H1 (cell line): Measurements from ENCODE around the gene CKS1B. TPM values are rescaled to one million over a fixed set of nuclear protein-coding genes. Genes with fewer than 3 reads are reported as not detected.

Experiments used
- TBP ChIP-seq: IDR thresholded peaks from 2 replicates; pipeline ENCODE4 v1.6.1; 2011; ENCODE audit warnings: low read depth, low read length, improper control_type of control experiment
- polyA plus RNA-seq, 7 experiments: library from polyadenylated mRNA; depleted of rRNA in 3 of 7; stranded (reverse) in 5 of 7; unstranded in 2 of 7; fragments of >200 nt in 5 of 7; fragments of 200-250 nt in 2 of 7; gene quantifications; 1 replicate in 5 of 7; 2 replicates in 1 of 7; 4 replicates in 1 of 7; pipeline versions ENCODE4 v1.2.1 to v1.2.3, GENCODE V29; 2011 to 2013; ENCODE audit warnings: missing spikeins in 2 of 7, mixed read lengths in 2 of 7
- total RNA-seq: library from RNA; stranded (reverse); fragmentation: NEBNext Ultra II Directional; extraction: Animal tissue kit (Norgen Biotek cat#: 25700); gene quantifications from 2 replicates; pipeline ENCODE4 v1.2.1, GENCODE V29; 2021
- TF ChIP-seq, protein P1 (sequence below): IDR thresholded peaks from 2 replicates; pipeline ENCODE4 v1.6.1; 2012; ENCODE audit warnings: low read length, inconsistent platforms

The CKS1B gene
- total and polyA plus RNA-seq, 2 of the 8 experiments (the other 6 are each of a cell fraction or from before 2014, with no cell fraction given), result 294 to 1,025 TPM

DNA sequence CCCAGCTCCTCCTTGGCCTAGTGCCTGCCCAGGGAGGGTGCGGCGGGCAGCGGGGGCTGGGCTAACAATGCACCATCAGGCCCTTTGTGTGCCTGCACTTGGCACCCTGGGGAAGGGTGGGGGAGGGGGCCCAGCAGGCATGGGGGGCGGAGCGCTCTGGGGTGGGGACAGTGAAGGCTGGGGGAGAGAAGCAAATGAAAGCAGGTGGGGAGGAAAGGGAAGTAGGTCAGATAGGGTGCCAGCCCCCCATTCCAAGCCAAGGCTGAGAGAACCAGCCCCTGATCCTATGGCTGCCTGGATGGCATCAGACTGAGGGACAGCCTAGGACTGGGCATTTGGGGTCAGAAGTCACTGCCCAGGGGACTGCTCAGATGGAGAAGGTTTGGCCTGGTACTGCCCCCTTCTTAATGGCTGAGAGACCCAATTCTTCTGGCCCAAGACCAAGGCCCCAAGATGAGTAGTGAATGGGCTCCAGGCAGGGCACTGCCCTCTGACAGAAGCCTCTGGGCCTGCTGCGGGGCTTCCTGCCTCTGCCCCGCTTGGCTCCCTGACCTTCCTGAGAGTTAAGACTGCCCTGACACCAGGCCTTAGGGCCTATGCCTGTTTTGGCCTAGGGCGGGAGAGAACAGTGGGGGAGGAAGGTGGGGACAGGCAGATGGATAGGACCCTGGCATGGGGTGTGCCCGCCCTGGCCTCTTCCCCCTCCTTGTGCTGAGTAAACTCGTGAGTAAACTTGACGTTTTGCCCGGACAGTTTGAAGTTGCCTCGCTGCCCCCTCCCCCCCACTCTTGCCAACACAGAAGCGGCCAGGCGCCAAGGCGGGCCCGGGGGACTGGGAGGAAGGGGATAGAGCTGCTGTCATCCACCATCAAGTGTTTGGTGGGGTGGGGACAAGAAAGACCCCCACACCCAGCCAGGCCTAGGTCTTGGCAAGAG, 30.9 kb downstream of the CKS1B start (continued):
- TF ChIP-seq, protein P1, sequence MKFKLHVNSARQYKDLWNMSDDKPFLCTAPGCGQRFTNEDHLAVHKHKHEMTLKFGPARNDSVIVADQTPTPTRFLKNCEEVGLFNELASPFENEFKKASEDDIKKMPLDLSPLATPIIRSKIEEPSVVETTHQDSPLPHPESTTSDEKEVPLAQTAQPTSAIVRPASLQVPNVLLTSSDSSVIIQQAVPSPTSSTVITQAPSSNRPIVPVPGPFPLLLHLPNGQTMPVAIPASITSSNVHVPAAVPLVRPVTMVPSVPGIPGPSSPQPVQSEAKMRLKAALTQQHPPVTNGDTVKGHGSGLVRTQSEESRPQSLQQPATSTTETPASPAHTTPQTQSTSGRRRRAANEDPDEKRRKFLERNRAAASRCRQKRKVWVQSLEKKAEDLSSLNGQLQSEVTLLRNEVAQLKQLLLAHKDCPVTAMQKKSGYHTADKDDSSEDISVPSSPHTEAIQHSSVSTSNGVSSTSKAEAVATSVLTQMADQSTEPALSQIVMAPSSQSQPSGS, result no peak
- no peak for TF ChIP-seq TBP
